ENCODE measurements around the gene ZXDC.

DNA sequence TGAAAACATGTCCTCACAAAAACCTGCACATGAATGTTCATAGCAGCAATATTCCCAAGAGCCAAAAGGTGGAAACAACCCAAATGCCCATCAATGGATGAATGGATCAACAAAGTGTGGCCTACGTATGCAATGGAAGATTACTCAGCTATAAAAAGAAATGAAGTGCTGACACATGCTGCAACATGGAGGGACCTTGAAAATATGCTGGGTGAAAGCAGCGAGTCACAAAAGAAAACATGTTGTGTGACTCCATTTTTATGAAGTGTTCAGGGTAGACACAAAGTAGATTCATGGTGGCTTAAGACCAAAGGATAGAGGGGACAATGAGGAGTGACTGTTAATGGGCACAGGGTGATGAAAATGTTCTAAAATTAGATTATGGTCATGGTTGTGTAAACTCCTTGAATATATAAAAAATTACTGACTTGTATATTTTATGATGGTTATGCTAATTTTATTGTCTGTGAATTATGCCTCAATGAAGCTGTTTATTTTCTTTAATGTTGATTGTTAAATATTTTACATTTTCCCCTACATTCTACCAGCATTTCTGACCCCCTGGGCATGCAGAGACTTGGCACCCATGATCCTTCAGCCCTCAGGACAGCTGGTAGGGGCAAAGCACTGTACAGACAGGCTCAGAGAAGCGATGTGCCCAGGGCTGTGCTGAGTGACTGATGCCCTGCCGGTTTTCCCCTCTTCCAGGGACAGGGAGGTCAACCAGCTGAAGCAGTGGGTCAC, 43.2 kb downstream of the ZXDC start:
- TF ChIP-seq, protein P1, sequence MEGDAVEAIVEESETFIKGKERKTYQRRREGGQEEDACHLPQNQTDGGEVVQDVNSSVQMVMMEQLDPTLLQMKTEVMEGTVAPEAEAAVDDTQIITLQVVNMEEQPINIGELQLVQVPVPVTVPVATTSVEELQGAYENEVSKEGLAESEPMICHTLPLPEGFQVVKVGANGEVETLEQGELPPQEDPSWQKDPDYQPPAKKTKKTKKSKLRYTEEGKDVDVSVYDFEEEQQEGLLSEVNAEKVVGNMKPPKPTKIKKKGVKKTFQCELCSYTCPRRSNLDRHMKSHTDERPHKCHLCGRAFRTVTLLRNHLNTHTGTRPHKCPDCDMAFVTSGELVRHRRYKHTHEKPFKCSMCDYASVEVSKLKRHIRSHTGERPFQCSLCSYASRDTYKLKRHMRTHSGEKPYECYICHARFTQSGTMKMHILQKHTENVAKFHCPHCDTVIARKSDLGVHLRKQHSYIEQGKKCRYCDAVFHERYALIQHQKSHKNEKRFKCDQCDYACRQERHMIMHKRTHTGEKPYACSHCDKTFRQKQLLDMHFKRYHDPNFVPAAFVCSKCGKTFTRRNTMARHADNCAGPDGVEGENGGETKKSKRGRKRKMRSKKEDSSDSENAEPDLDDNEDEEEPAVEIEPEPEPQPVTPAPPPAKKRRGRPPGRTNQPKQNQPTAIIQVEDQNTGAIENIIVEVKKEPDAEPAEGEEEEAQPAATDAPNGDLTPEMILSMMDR (IDR thresholded peaks at IDR 0.05), result no peak
- TF ChIP-seq EZH2 (IDR thresholded peaks at IDR 0.05; ENCODE audit: borderline replicate concordance, insufficient read depth, low read depth, low read length, poor library complexity, severe bottlenecking), result no peak
